SK-N-MC (cell line): Measurements from ENCODE around the gene TRIM71.
"Not testable (repeated sequence)": the region's sequence is repeated elsewhere in the genome, so short reads cannot be mapped to it uniquely, and the experiment has no call there.

Experiments used
- DNase-seq: peaks from one replicate; pipeline ENCODE4 v3.0.0-alpha.2; 2011; ENCODE audit warnings: low read depth, low spot score
- H3K27ac ChIP-seq: fragments of 200-600 bp; sonication (generic); 2 replicates; pipeline ENCODE4 v1.5.1; 2016; ENCODE audit warnings: mixed run types
- H3K36me3 ChIP-seq: fragments of 200-600 bp; sonication (generic); 2 replicates; pipeline ENCODE4 v1.6.1; 2017; ENCODE audit warnings: antibody characterized with exemption, low read length, mixed read lengths; ENCODE audit not compliant: insufficient read depth
- H3K4me3 ChIP-seq: fragments of 200-600 bp; sonication (generic); 2 replicates; pipeline ENCODE4 v1.5.1; 2016
- H3K9ac ChIP-seq: fragments of 200-600 bp; sonication (generic); 2 replicates; pipeline ENCODE4 v1.8.0; 2017; ENCODE audit warnings: mixed run types, mixed read lengths; ENCODE audit not compliant: insufficient read length
- H3K9me3 ChIP-seq: fragments of 200-600 bp; sonication (generic); 2 replicates; pipeline ENCODE4 v1.6.1; 2017; ENCODE audit warnings: low read depth, mild to moderate bottlenecking, antibody characterized with exemption, low read length, moderate library complexity, mixed read lengths
- EZH2 ChIP-seq: fragments of 200-600 bp; sonication (generic); IDR thresholded peaks from one replicate; pipeline ENCODE4 v1.6.1; 2017; ENCODE audit warnings: antibody characterized with exemption
- FOXP2 ChIP-seq: optimal IDR thresholded peaks from 2 replicates; pipeline ENCODE3; 2011; ENCODE audit warnings: mild to moderate bottlenecking, moderate library complexity; ENCODE audit not compliant: insufficient read depth; ENCODE audit errors: extremely low read length, control extremely low read depth
- POLR2AphosphoS5 ChIP-seq: IDR thresholded peaks from 2 replicates; pipeline ENCODE4 v1.6.1; 2012; ENCODE audit warnings: mild to moderate bottlenecking, low read depth, low read length, borderline replicate concordance

Gene TRIM71

GRCh38 chr3:32817558-32818228 is at the start of gene TRIM71:
TSS of gene TRIM71 (plus strand) at chr3:32817997. CDS start at chr3:32818081, 84 bp downstream.
- Histone ChIP-seq H3K4me3 (peak within 1 kb of the TSS; percentile 82), H3K9ac (peak within 1 kb of the TSS; percentile 74), H3K36me3 (peaks cover 17% of the 10 kb centered on the region), H3K27ac (peak within 1 kb of the TSS; percentile 85), H3K9me3 (no peaks in the 10 kb centered on the region)
- TF ChIP-seq EZH2 (no peak), FOXP2 (no peak), POLR2AphosphoS5 (no peak)
- DNase-seq: no peak

- DNase-seq: no peak
These were observed 39.4 kb upstream of the TRIM71 start for GRCh38 chr3:32778389-32778788.

GRCh38 chr3:32780071-32780734 is 37.6 kb upstream of the TRIM71 start:
- Histone ChIP-seq H3K9me3 (no peaks in the 10 kb centered on the region), H3K36me3 (no peaks in the 10 kb centered on the region), H3K27ac (peak overlapping the region; percentile 31; the same call in 1 of the 2 replicates), H3K4me3 (peak overlapping the region; percentile 81), H3K9ac (no peak overlapping the region)
- no peak for DNase-seq
- TF ChIP-seq EZH2: no peak
- no peak for TF ChIP-seq POLR2AphosphoS5
- no peak for TF ChIP-seq FOXP2

More at GRCh38 chr3:32778389-32778788, 39.4 kb upstream of the TRIM71 start:
- Histone ChIP-seq H3K9me3 (no peaks in the 10 kb centered on the region), H3K27ac (no peak overlapping the region), H3K36me3 (peaks cover 3% of the 10 kb centered on the region; the same call in 1 of the 2 replicates), H3K4me3 (no peak overlapping the region), H3K9ac (no peak overlapping the region)
- TF ChIP-seq FOXP2 (no peak), EZH2 (no peak), POLR2AphosphoS5 (no peak)

DNA sequence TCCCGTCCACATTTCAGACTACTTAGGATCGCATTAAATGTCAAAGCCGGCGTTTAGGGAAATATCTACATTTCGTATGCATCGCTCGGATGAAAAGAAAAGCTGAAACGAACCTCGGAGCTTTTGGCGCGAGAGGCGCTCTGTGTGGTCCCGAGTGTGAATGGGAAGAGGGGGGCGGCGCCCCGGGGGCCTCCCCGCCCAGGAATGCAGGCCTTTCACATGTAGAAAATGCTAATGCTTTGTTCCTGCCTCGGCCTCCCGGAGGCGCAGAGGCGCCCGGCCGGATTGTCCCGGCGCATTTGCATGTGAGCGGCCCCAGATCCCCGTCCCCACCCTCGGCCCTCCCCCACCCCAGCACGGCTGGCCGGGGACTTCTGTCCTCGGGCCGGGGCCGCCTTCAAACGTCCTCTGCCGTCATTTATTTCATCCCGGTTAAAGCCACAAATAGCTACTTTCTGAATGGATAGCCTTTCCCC is 37.0 kb upstream of the TRIM71 start:
- TF ChIP-seq EZH2 (no peak), POLR2AphosphoS5 (no peak), FOXP2 (no peak)
- no peak for DNase-seq
- peak overlapping the region; percentile 81 for H3K4me3 ChIP-seq
- peak overlapping the region; percentile 65 for H3K9ac ChIP-seq
- H3K36me3 ChIP-seq: no peaks in the 10 kb centered on the region
- no peaks in the 10 kb centered on the region for H3K9me3 ChIP-seq
- H3K27ac ChIP-seq: peak overlapping the region; percentile 31; the same call in 1 of the 2 replicates

GRCh38 chr3:32781211-32781968 is 36.4 kb upstream of the TRIM71 start:
- H3K36me3 ChIP-seq: no peaks in the 10 kb centered on the region
- no peaks in the 10 kb centered on the region for H3K9me3 ChIP-seq
- H3K9ac ChIP-seq: peak overlapping the region; percentile 65
- no peak for DNase-seq
- peak overlapping the region; percentile 25; the same call in 1 of the 2 replicates for H3K27ac ChIP-seq
- peak overlapping the region; percentile 81 for H3K4me3 ChIP-seq
- TF ChIP-seq EZH2 (no peak), FOXP2 (no peak), POLR2AphosphoS5 (no peak)

GRCh38 chr3:32781969-32782270 is 35.9 kb upstream of the TRIM71 start:
- not testable (repeated sequence) for H3K9me3 ChIP-seq, H3K9ac ChIP-seq, H3K27ac ChIP-seq, DNase-seq, H3K4me3 ChIP-seq, H3K36me3 ChIP-seq

GRCh38 chr3:32782407-32782806 is 35.4 kb upstream of the TRIM71 start:
- Histone ChIP-seq H3K9ac (no peak overlapping the region), H3K36me3 (no peaks in the 10 kb centered on the region), H3K9me3 (no peaks in the 10 kb centered on the region), H3K4me3 (no peak overlapping the region), H3K27ac (no peak overlapping the region)
- TF ChIP-seq EZH2: no peak
- no peak for TF ChIP-seq FOXP2
- TF ChIP-seq POLR2AphosphoS5: no peak
- no peak for DNase-seq

DNA sequence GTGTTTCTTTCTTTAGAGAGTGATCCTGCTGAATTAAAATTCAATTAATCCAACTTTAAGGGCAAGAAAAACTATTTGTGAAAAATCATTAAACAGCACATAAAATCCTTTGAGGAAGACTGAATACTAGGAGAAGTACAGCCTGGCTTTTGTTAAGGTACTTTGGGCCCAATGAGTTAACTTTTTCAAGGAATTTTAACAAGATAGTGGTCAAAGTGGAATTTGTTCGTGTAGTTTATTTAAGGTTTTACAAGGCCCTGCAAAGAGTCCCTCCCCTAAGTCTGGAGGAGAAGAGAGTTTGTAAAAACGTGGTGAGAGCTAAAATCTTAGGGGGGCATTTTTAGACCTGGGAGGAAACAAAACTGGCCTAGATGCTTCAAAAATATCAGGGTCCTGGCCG is 26.0 kb upstream of the TRIM71 start:
- no peak for DNase-seq
- no peaks in the 10 kb centered on the region for H3K9me3 ChIP-seq
- H3K36me3 ChIP-seq: no peaks in the 10 kb centered on the region
- H3K4me3 ChIP-seq: no peak overlapping the region
- H3K27ac ChIP-seq: no peak overlapping the region
- TF ChIP-seq EZH2: no peak
- no peak for TF ChIP-seq POLR2AphosphoS5
- TF ChIP-seq FOXP2: no peak
- H3K9ac ChIP-seq: no peak overlapping the region
